Measurements from ENCODE around the gene SLC13A2.
"Not testable (repeated sequence)": the region's sequence is repeated elsewhere in the genome, so short reads cannot be mapped to it uniquely, and the experiment has no call there.

Gene SLC13A2

GRCh38 chr17:28513476-28513875 is 40.0 kb downstream of the SLC13A2 start:
- no peak for DNase-seq (ENCODE audit: low read depth in 1 of 2, low spot score in 1 of 2)

GRCh38 chr17:28514561-28515002 is 41.1 kb downstream of the SLC13A2 start:
- DNase-seq (ENCODE audit: low read depth in 1 of 2, low spot score in 1 of 2), result no peak

GRCh38 chr17:28515518-28515917 is 42.1 kb downstream of the SLC13A2 start:
- no peak for DNase-seq (ENCODE audit: low read depth in 1 of 2, low spot score in 1 of 2)

DNA sequence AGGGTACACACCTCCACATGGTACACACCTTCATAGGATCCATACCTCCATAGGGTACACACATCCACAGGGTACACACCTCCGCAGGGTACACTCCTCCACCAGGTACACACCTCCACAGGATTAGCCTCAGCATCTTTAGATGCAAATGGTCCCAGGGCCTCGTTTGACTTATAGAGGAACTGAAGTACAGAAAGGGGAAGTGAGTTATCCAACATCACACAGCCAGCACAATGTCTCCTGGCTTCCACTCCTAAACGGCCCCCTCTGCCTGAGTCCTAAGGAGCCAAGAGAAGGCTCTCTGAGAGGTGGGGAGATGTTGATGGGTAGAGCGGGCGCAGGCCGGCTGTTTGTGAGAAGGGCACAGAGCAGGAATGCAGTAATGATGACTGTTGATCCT is 44.7 kb downstream of the SLC13A2 start:
- DNase-seq (ENCODE audit: low read depth in 1 of 2, low spot score in 1 of 2), result no peak

DNA sequence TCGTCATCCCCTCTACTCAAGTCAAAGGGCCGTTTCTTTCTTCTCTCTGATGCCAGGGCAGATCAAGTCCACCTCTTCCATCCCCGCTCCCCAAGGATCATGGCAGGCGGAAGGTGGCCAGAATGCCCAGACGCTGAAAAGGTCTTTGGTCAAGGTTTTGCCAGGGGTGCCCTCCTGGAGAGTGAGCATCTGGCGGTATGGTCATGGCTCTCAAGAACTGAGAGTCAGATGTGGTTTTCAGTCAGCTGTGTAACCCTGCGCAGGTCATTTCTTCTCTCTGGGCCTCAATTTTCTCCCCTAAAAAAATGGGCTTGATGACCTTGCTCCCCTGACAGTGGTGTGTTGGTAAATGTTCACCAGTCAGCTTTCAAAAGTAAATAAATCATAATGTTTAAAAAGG is 45.1 kb downstream of the SLC13A2 start:
- no peak for DNase-seq (ENCODE audit: low read depth in 1 of 2, low spot score in 1 of 2)

- DNase-seq (ENCODE audit: low read depth in 1 of 2, low spot score in 1 of 2), result no peak
These were observed 45.8 kb downstream of the SLC13A2 start for GRCh38 chr17:28519236-28519635.

DNA sequence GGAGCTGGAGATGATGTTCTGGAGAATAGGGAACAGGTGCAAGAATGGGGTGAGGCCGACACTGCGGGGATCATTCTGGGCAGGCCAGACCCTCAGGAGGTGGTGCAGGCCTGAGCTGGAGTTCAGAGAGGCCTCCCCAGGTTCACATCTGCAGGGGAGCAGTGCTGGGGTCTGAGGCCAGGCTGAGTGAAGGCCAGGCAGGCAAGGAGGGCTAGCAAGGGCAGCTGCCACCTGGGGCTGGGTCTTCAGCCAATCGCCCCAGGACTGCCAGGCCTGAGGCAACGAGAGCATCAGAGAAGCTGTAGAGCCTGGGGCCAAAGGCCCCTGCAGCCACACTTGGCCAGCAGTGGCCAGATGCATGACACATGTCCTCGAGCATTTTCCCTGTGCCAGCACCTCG is 47.2 kb downstream of the SLC13A2 start:
- no peak for DNase-seq (ENCODE audit: low read depth in 1 of 2, low spot score in 1 of 2)

- DNase-seq (ENCODE audit: low read depth in 1 of 2, low spot score in 1 of 2), result no peak
These were observed 48.1 kb downstream of the SLC13A2 start for GRCh38 chr17:28521311-28522085.

DNA sequence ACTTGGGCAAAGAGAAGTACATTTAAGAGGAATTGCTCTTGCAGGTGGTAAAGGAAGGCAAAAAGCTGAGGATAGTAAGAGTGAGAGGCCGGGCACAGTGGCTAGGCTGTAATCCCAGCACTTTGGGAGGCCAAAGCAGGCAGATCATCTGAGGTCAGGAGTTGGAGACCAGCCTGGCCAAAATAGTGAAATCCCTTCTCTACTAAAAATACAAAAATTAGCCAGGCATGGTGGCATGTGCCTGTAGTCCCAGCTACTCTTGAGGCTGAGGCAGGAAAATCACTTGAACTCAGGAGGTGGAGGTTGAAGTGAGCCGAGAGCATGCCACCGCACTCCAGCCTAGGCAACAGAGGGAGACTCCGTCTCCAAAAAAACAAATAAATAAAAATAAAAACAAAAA is 48.8 kb downstream of the SLC13A2 start:
- not testable (repeated sequence) for DNase-seq (ENCODE audit: low read depth in 1 of 2, low spot score in 1 of 2)

- DNase-seq (ENCODE audit: low read depth in 1 of 2, low spot score in 1 of 2), result no peak
These were observed 49.7 kb downstream of the SLC13A2 start for GRCh38 chr17:28523186-28523585.

- no peak for DNase-seq (ENCODE audit: low read depth in 1 of 2, low spot score in 1 of 2)
These were observed 50.4 kb downstream of the SLC13A2 start for GRCh38 chr17:28523876-28524275.

GRCh38 chr17:28524476-28525424 is 51.3 kb downstream of the SLC13A2 start:
- no peak for DNase-seq (ENCODE audit: low read depth in 1 of 2, low spot score in 1 of 2)

- no peak for DNase-seq (ENCODE audit: low read depth in 1 of 2, low spot score in 1 of 2)
These were observed 52.9 kb downstream of the SLC13A2 start for GRCh38 chr17:28526381-28526780.

- DNase-seq (ENCODE audit: low read depth in 1 of 2, low spot score in 1 of 2), result no peak
These were observed 53.8 kb downstream of the SLC13A2 start for GRCh38 chr17:28527181-28527681.

DNA sequence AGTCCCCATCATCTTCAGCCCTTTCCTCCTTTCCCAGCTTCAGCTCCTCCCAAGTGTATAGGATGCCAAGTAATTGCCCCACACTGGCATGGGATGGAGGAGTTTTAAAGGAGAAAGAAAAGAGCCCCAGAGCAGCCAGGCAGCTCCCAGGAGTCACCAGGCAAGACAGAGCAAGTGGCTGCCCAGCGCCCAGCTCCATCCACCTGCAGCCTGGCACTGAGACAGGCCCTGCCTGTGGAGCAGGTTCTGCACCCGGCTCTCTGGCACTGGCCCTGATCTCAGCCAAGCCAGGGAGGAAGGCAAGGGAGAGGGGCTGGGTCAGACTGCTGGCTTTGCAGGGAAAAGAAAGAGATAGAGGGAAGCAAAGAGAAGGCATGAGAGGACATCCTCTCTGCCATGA is 54.4 kb downstream of the SLC13A2 start:
- DNase-seq (ENCODE audit: low read depth in 1 of 2, low spot score in 1 of 2), result no peak

- DNase-seq (ENCODE audit: low read depth in 1 of 2, low spot score in 1 of 2), result no peak
These were observed 55.0 kb downstream of the SLC13A2 start for GRCh38 chr17:28528327-28529012.

- DNase-seq (ENCODE audit: low read depth in 1 of 2, low spot score in 1 of 2), result no peak
These were observed 55.6 kb downstream of the SLC13A2 start for GRCh38 chr17:28529013-28529400.

DNA sequence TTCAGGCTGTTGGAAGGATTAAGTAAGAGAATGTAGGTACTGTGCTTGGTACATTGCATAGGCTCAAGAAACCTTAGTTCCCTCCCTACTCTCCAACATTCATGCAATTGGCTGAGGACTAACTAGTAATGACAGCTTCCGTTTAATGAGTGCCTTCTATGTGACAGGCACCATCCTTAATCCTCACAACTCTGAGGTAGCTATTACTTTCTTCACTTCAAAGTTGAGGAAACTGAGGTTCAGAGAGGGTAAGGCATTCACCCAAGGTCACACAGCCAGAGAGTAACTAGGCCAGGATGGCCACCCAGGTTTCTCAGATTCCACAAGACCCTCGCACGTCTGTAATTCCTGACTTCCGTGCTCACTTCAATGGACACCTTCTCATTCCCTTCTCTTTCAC is 56.8 kb downstream of the SLC13A2 start:
- DNase-seq (ENCODE audit: low read depth in 1 of 2, low spot score in 1 of 2), result no peak

GRCh38 chr17:28530926-28531325 is 57.5 kb downstream of the SLC13A2 start:
- DNase-seq (ENCODE audit: low read depth in 1 of 2, low spot score in 1 of 2), result no peak

GRCh38 chr17:28532050-28532960 is 58.9 kb downstream of the SLC13A2 start:
- no peak for DNase-seq (ENCODE audit: low read depth in 1 of 2, low spot score in 1 of 2)
